GM19025 (cell line): ENCODE results near the gene NOP58.
"Not testable (repeated sequence)": the region's sequence is repeated elsewhere in the genome, so short reads cannot be mapped to it uniquely, and the experiment has no call there.

Experiments
- ATAC-seq: cut with Tn5 transposase; IDR thresholded peaks from one replicate; pipeline ENCODE4 v1.9.1; 2021; ENCODE audit warnings: mild to moderate bottlenecking, low read depth, moderate library complexity; ENCODE audit not compliant: unreplicated experiment

NOP58 gene, protein sequence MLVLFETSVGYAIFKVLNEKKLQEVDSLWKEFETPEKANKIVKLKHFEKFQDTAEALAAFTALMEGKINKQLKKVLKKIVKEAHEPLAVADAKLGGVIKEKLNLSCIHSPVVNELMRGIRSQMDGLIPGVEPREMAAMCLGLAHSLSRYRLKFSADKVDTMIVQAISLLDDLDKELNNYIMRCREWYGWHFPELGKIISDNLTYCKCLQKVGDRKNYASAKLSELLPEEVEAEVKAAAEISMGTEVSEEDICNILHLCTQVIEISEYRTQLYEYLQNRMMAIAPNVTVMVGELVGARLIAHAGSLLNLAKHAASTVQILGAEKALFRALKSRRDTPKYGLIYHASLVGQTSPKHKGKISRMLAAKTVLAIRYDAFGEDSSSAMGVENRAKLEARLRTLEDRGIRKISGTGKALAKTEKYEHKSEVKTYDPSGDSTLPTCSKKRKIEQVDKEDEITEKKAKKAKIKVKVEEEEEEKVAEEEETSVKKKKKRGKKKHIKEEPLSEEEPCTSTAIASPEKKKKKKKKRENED

DNA sequence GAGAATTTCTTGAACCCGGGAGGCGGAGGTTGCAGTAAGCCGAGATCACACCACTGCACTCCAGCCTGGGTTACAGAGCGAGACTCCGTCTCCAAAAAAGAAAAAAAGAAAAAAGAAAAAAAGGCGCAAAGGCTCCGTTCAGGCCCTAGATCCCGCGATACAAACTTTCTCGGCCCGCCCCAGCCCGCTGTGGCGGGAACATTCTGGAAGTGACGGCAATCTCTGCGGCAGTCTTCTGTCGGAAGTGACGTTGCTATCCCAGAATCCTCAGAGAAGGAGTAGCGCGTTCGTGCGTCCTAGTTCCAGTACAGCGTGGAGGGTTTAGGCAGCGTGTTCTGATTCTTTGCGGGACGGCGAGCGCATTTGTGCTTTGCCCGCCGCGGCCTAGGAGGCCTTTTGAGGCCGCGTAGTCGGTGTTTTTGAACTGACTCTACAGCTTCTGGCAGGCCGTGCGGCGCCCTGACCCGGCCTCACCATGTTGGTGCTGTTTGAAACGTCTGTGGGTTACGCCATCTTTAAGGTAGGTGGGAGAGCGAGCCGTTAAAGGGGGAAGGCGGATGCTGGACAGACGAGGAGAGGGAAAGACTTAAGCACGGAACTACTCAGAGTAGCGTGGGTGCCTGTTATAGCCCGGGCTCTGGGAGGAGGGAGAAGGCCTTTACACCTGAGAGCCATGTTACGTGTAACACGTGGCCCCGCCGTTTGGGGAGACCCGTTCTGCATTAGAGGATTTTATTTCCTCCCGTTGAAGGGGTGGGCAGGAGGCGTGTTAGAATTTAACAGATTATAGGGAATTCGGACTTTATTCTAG lies at the start of gene NOP58:
Gene NOP58, plus strand, starts transcription at position 297 of the 811 bp plus-strand sequence. Its CDS starts 179 bp downstream, at position 476.
- peak; percentile 83 for ATAC-seq

DNA sequence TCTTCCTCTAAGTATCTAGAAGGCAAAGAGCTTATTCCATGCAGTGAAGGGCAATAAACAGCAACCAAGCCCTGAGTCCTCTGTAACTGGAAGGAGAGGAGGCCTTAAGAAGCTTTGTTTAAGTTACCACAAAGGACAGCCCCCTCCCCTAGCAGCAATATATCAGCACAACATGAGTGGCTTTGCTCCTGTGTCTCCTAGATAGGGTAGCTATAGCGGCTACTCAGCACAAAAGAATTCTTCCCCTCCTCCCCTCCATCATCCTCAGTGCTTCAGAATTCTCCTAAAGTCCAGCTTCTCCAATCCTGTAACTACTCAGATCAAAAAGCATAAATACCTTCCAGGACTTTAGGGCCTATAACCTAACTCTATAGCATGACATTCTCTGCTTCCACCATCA lies 43.7 kb upstream of the NOP58 start:
- no peak for ATAC-seq

GRCh38 chr2:202237787-202238233 lies 27.8 kb upstream of the NOP58 start:
- ATAC-seq: peak; percentile 33

GRCh38 chr2:202238234-202239197 lies 27.0 kb upstream of the NOP58 start, which contains the start of gene SUMO1:
Gene SUMO1 (minus strand): TSS chr2:202238597. CDS start chr2:202238451, 146 bp downstream.
- peak; percentile 98 for ATAC-seq

DNA sequence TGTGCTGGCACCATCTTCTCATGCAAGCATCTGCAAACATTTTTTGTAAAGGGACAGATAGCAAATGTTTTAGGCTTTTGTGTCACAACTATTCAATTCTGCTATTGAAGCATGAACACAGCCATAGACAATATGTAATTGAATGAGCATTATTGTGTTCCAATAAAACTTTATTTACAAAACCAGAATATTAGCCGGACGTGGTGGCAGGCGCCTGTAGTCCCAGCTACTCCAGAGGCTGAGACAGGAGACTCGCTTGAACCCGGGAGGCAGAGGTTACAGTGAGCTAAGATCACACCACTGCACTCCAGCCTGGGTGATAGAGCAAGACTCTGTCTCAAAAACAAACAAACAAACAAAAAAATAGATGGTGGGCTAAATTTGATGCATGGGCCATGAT lies 17.9 kb upstream of the NOP58 start:
- not testable (repeated sequence) for ATAC-seq

DNA sequence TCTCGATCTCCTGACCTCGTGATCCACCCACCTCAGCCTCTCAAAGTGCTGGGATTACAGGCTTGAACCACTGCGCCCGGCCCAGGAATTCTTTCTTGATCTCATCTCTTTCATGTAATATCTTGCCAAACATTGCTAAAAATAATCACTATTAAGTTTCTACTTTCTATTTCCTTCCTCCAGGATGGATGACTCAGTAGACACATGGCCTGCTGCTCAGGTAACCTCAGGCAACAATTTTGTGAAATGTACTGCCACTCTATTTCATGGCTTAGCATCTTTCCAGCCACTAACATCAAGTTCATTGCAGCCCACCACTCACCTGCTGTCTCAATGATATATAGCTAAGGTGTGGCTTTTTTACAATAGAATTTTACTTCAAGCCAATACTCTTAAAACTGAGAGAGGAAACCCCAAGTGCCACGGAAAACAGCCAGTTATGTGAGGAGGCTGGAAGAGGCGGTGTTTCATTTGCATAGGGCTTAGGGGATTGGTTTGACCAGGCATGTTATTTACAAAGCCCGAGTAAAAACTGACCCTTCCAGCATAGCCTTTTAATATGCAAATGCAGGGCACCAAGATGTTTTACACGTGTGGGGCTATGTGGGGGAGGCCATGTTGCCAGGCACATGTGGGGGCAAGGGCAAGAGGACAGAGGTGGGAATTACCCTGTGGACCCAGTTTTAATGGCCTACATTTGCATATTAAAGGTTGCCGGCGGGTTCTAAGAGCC lies 15.9 kb upstream of the NOP58 start:
- ATAC-seq: no peak

DNA sequence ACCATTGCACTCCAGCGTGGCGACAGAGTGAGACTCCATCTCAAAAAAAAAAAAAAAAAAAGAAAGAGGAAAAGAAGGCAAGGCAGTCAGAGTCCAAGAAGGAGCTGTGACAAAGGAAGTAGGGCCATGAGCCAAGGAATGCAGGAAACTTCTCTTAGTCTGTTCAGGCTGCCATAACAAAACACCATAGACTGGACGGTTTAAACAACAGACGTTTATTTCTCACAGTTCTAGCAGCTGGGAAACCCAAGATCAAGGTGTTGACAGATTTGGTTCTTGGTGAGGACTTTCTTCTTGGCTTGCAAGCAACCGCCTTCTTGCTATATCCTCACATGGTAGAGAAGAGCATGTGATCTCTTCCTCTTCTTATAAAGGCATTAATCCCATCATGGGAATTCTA lies 14.1 kb upstream of the NOP58 start:
- no peak for ATAC-seq

GRCh38 chr2:202261531-202261930 lies 4.0 kb upstream of the NOP58 start:
- ATAC-seq: no peak

DNA sequence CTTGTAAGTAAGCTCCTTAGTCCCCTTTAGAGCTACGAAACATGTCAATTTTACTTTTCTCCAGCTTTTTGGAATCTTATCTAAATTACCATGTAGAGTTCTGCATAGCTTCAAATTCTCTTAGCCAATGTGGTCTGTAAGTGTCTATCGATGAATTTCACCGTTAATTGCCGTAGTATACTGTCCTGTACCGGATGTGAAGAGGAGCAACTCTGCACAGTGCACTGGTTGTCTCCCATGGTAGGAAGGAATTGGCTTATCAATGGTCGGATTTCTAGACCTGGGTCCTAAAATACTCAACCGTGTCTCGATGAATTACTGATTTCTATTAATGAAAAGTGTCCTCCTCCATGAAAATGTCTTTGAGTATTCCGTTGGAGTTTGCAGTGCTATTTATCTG lies 1.9 kb downstream of the NOP58 start:
- no peak for ATAC-seq

DNA sequence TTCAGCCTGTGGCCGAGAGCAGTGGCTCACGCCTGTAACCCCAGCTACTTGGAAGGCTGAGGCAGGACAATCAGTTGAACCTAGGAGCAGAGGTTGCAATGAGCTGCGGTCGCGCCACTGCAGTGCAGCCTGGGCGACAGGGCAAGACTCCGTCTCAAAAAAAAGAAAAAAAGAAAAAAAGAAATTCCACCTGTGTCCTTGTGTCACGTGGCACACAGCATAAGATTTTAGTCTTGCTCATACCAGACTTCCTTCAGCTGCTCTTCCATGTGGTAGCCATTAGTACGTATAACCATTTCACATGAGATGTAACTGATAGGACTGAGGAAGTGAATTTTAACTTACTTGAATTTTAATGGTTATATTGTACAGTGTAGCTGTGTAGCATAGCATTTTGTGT lies 4.0 kb downstream of the NOP58 start:
- ATAC-seq: no peak

GRCh38 chr2:202270487-202270886 lies 4.9 kb downstream of the NOP58 start:
- peak; percentile 32 for ATAC-seq

DNA sequence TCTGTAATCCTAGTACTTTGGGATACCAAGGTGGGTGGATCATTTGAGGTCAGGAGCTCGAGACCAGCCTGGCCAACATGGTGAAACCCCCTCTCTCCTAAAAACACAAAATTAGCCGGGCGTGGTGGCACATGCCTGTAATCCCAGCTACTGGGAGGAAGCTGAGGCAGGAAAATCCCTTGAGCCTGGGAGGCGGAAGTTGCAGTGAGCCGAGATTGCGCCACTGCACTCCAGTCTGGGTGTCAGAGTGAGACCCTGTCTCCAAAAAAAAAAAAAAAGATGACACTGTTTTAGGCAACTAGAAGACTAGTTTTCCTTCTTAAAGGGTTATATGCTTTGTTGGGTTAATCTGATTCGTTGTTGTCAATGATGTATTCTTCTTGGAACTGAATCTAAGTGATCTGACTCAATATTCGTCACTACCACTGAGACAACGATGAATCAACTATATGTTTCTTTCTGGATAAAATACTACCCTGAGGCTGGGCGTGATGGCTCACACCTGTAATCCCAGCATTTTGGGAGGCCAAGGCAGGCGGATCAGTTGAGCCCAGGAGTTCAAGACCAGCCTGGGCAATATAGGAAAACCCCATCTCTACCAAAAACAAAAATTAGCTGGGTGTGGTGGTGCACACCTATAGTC lies 10.6 kb downstream of the NOP58 start:
- not testable (repeated sequence) for ATAC-seq

GRCh38 chr2:202278036-202278760 lies 12.6 kb downstream of the NOP58 start:
- ATAC-seq: no peak

DNA sequence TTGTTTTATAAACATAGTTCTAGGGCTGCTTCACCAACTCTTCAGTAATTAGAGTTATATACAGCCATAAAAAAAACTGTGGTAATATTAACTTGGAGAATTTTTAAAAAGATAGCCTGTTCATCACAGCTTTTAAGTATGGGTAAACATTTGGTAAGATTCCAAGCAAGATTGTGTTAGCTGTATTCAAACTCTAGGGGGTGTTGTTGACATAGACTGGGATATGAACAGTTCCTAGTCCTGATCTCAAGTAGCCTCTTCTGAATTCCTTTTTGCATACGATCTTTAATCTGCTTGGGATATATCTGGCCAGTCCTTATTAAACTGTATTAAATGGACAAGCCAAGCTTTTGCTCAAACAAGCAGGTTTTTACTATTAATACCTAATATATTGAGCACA lies 13.4 kb downstream of the NOP58 start:
- ATAC-seq: no peak

GRCh38 chr2:202286595-202286994 lies 21.0 kb downstream of the NOP58 start:
- ATAC-seq: no peak

- ATAC-seq: no peak
Measured at GRCh38 chr2:202289394-202290204, 24.0 kb downstream of the NOP58 start.

- no peak for ATAC-seq
Measured at GRCh38 chr2:202290316-202290715, 24.8 kb downstream of the NOP58 start.
